Measurements from ENCODE around the gene GOLGA7B.

Gene GOLGA7B

GRCh38 chr10:97889461-97890265, 40.0 kb downstream of the GOLGA7B start:
- DNase-seq (ENCODE audit: low read depth, low spot score) = peak; percentile 65
- H3K27ac ChIP-seq = peak overlapping the region; percentile 62

- no peak for DNase-seq (ENCODE audit: low read depth, low spot score)
- H3K27ac ChIP-seq = no peak overlapping the region
Observed at GRCh38 chr10:97891497-97892167, 42.0 kb downstream of the GOLGA7B start.

- DNase-seq (ENCODE audit: low read depth, low spot score) = no peak
- no peak overlapping the region for H3K27ac ChIP-seq
Observed at GRCh38 chr10:97892506-97892905, 42.9 kb downstream of the GOLGA7B start.

GRCh38 chr10:97892939-97893338, 43.3 kb downstream of the GOLGA7B start:
- H3K27ac ChIP-seq = no peak overlapping the region
- no peak for DNase-seq (ENCODE audit: low read depth, low spot score)

GRCh38 chr10:97894092-97894491, 44.4 kb downstream of the GOLGA7B start:
- no peak overlapping the region for H3K27ac ChIP-seq
- DNase-seq (ENCODE audit: low read depth, low spot score) = no peak

GRCh38 chr10:97895084-97895483, 45.4 kb downstream of the GOLGA7B start:
- H3K27ac ChIP-seq = no peak overlapping the region
- no peak for DNase-seq (ENCODE audit: low read depth, low spot score)

GRCh38 chr10:97895915-97896314, 46.3 kb downstream of the GOLGA7B start:
- DNase-seq (ENCODE audit: low read depth, low spot score) = no peak
- H3K27ac ChIP-seq = no peak overlapping the region

- DNase-seq (ENCODE audit: low read depth, low spot score) = no peak
Observed at GRCh38 chr10:97896756-97897358, 47.2 kb downstream of the GOLGA7B start.

GRCh38 chr10:97898429-97898828, 48.8 kb downstream of the GOLGA7B start:
- no peak overlapping the region for H3K27ac ChIP-seq
- DNase-seq (ENCODE audit: low read depth, low spot score) = no peak

More at GRCh38 chr10:97896756-97897358, 47.2 kb downstream of the GOLGA7B start:
- H3K27ac ChIP-seq = no peak overlapping the region

GRCh38 chr10:97901381-97901780, 51.7 kb downstream of the GOLGA7B start:
- no peak for DNase-seq (ENCODE audit: low read depth, low spot score)
- H3K27ac ChIP-seq = no peak overlapping the region

GRCh38 chr10:97903128-97904017, 53.7 kb downstream of the GOLGA7B start:
- H3K27ac ChIP-seq = no peak overlapping the region
- DNase-seq (ENCODE audit: low read depth, low spot score) = no peak

- no peak overlapping the region for H3K27ac ChIP-seq
- DNase-seq (ENCODE audit: low read depth, low spot score) = no peak
Observed at GRCh38 chr10:97904018-97904381, 54.4 kb downstream of the GOLGA7B start.

- DNase-seq (ENCODE audit: low read depth, low spot score) = no peak
- no peak overlapping the region for H3K27ac ChIP-seq
Observed at GRCh38 chr10:97904576-97904975, 54.9 kb downstream of the GOLGA7B start.

GRCh38 chr10:97905276-97905675, 55.6 kb downstream of the GOLGA7B start:
- DNase-seq (ENCODE audit: low read depth, low spot score) = no peak
- no peak overlapping the region for H3K27ac ChIP-seq

- no peak for DNase-seq (ENCODE audit: low read depth, low spot score)
- H3K27ac ChIP-seq = no peak overlapping the region
Observed at GRCh38 chr10:97907211-97907610, 57.6 kb downstream of the GOLGA7B start.

GRCh38 chr10:97907830-97908229, 58.2 kb downstream of the GOLGA7B start:
- no peak for DNase-seq (ENCODE audit: low read depth, low spot score)
- H3K27ac ChIP-seq = no peak overlapping the region

- no peak for DNase-seq (ENCODE audit: low read depth, low spot score)
- H3K27ac ChIP-seq = no peak overlapping the region
Observed at GRCh38 chr10:97910661-97911060, 61.0 kb downstream of the GOLGA7B start.

- no peak overlapping the region for H3K27ac ChIP-seq
- DNase-seq (ENCODE audit: low read depth, low spot score) = no peak
Observed at GRCh38 chr10:97911217-97911616, 61.6 kb downstream of the GOLGA7B start.

GRCh38 chr10:97913193-97913592, 63.5 kb downstream of the GOLGA7B start:
- DNase-seq (ENCODE audit: low read depth, low spot score) = no peak
- no peak overlapping the region for H3K27ac ChIP-seq

- H3K27ac ChIP-seq = no peak overlapping the region
- no peak for DNase-seq (ENCODE audit: low read depth, low spot score)
Observed at GRCh38 chr10:97913614-97914013, 64.0 kb downstream of the GOLGA7B start.
